ENCODE data around the gene RAF1. TPM values are rescaled to one million over a fixed set of nuclear protein-coding genes. Genes with fewer than 3 reads are reported as not detected.

The RAF1 gene
- total RNA-seq, 1 donor from 2014 or later, result 93.0 TPM

- intact Hi-C loops (cut with micrococcal nuclease), result no loop called here
Measured at GRCh38 chr3:12598890-12599289, 65.0 kb downstream of the RAF1 start.

- intact Hi-C loops (cut with micrococcal nuclease), result no loop called here
Measured at GRCh38 chr3:12593473-12593872, 70.4 kb downstream of the RAF1 start.

GRCh38 chr3:12591997-12592715 lies 71.8 kb downstream of the RAF1 start:
- intact Hi-C loops (cut with micrococcal nuclease), result no loop called here

- intact Hi-C loops (cut with micrococcal nuclease), result no loop called here
Measured at GRCh38 chr3:12591456-12591855, 72.5 kb downstream of the RAF1 start.

- intact Hi-C loops (cut with micrococcal nuclease), result no loop called here
Measured at GRCh38 chr3:12590096-12590495, 73.8 kb downstream of the RAF1 start.

- intact Hi-C loops (cut with micrococcal nuclease), result no loop called here
Measured at GRCh38 chr3:12588039-12589009, 75.6 kb downstream of the RAF1 start.

GRCh38 chr3:12586403-12586802 lies 77.5 kb downstream of the RAF1 start:
- intact Hi-C loops (cut with micrococcal nuclease), result no loop called here

GRCh38 chr3:12585970-12586369 lies 77.9 kb downstream of the RAF1 start:
- intact Hi-C loops (cut with micrococcal nuclease), result no loop called here

- intact Hi-C loops (cut with micrococcal nuclease), result no loop called here
Measured at GRCh38 chr3:12585181-12585580, 78.7 kb downstream of the RAF1 start.

- intact Hi-C loops (cut with micrococcal nuclease), result no loop called here
Measured at GRCh38 chr3:12584083-12584482, 79.8 kb downstream of the RAF1 start.

GRCh38 chr3:12583280-12583679 lies 80.6 kb downstream of the RAF1 start:
- intact Hi-C loops (cut with micrococcal nuclease), result no loop called here

- intact Hi-C loops (cut with micrococcal nuclease), result no loop called here
Measured at GRCh38 chr3:12582730-12583129, 81.2 kb downstream of the RAF1 start.

GRCh38 chr3:12579905-12580304 lies 84.0 kb downstream of the RAF1 start:
- intact Hi-C loops (cut with micrococcal nuclease), result no loop called here

- intact Hi-C loops (cut with micrococcal nuclease), result no loop called here
Measured at GRCh38 chr3:12579456-12579855, 84.5 kb downstream of the RAF1 start.

GRCh38 chr3:12578742-12579141 lies 85.2 kb downstream of the RAF1 start:
- intact Hi-C loops (cut with micrococcal nuclease), result no loop called here

GRCh38 chr3:12577379-12577778 lies 86.5 kb downstream of the RAF1 start:
- intact Hi-C loops (cut with micrococcal nuclease), result no loop called here

- intact Hi-C loops (cut with micrococcal nuclease), result no loop called here
Measured at GRCh38 chr3:12574661-12575060, 89.3 kb downstream of the RAF1 start.

- intact Hi-C loops (cut with micrococcal nuclease), result no loop called here
Measured at GRCh38 chr3:12574131-12574530, 89.8 kb downstream of the RAF1 start.

GRCh38 chr3:12571986-12572385 lies 91.9 kb downstream of the RAF1 start:
- intact Hi-C loops (cut with micrococcal nuclease), result no loop called here

- intact Hi-C loops (cut with micrococcal nuclease), result no loop called here
Measured at GRCh38 chr3:12569836-12570235, 94.1 kb downstream of the RAF1 start.

GRCh38 chr3:12568747-12569146 lies 95.2 kb downstream of the RAF1 start:
- intact Hi-C loops (cut with micrococcal nuclease), result no loop called here

GRCh38 chr3:12566976-12567375 lies 96.9 kb downstream of the RAF1 start:
- intact Hi-C loops (cut with micrococcal nuclease), result no loop called here
